T47D (cell line): ENCODE results near the gene ZNHIT6.

Source experiments
- DNase-seq, 2 experiments: peaks; one replicate each; pipeline versions ENCODE4 v3.0.0 to v3.0.0-alpha.2; 2011 to 2012; ENCODE audit warnings: low read depth in 1 of 2, low spot score in 1 of 2
- JUND ChIP-seq: IDR thresholded peaks from 2 replicates; pipeline ENCODE4 v1.6.1; 2012; ENCODE audit warnings: low read depth
- in situ Hi-C: cut with HindIII; loops from 2 replicates; pipeline ENCODE4 v1.10.0; 2016; ENCODE audit warnings: low sequenced_read_pairs, low pct_unique_long_range_greater_than_20kb

ZNHIT6 gene

GRCh38 chr1:85697895-85698294 is 10.3 kb downstream of the ZNHIT6 start:
- in situ Hi-C loops, result no loop called here
- no peak for TF ChIP-seq JUND
- DNase-seq, result no peak

GRCh38 chr1:85692730-85693314 is 15.4 kb downstream of the ZNHIT6 start:
- no peak for TF ChIP-seq JUND
- DNase-seq, result peak in 1 of 2 experiments; percentile 53
- in situ Hi-C loops, result no loop called here

GRCh38 chr1:85689775-85690404 is 18.3 kb downstream of the ZNHIT6 start:
- in situ Hi-C loops, result no loop called here
- no peak for TF ChIP-seq JUND
- DNase-seq, result no peak

GRCh38 chr1:85683292-85684025 is 24.8 kb downstream of the ZNHIT6 start:
- TF ChIP-seq JUND, result no peak
- in situ Hi-C loops, result no loop called here
- DNase-seq, result no peak

- no peak for TF ChIP-seq JUND
- DNase-seq, result no peak
- in situ Hi-C loops, result no loop called here
These were observed 27.1 kb downstream of the ZNHIT6 start for GRCh38 chr1:85681087-85681486.

GRCh38 chr1:85678193-85678592 is 30.0 kb downstream of the ZNHIT6 start:
- no peak for TF ChIP-seq JUND
- in situ Hi-C loops, result no loop called here
- no peak for DNase-seq

GRCh38 chr1:85677656-85678055 is 30.6 kb downstream of the ZNHIT6 start:
- in situ Hi-C loops, result no loop called here
- no peak for TF ChIP-seq JUND
- DNase-seq, result no peak

GRCh38 chr1:85672031-85672660 is 36.1 kb downstream of the ZNHIT6 start:
- in situ Hi-C loops, result no loop called here
- TF ChIP-seq JUND, result no peak
- no peak for DNase-seq

- no peak for TF ChIP-seq JUND
- no peak for DNase-seq
- in situ Hi-C loops, result no loop called here
These were observed 42.3 kb downstream of the ZNHIT6 start for GRCh38 chr1:85665932-85666331.

GRCh38 chr1:85663382-85663781 is 44.9 kb downstream of the ZNHIT6 start:
- in situ Hi-C loops, result no loop called here
- no peak for DNase-seq
- TF ChIP-seq JUND, result no peak

- DNase-seq, result no peak
- no peak for TF ChIP-seq JUND
- in situ Hi-C loops, result no loop called here
These were observed 46.5 kb downstream of the ZNHIT6 start for GRCh38 chr1:85661767-85662166.

GRCh38 chr1:85660541-85660940 is 47.7 kb downstream of the ZNHIT6 start:
- TF ChIP-seq JUND, result no peak
- in situ Hi-C loops, result no loop called here
- DNase-seq, result no peak

- in situ Hi-C loops, result no loop called here
- TF ChIP-seq JUND, result no peak
- no peak for DNase-seq
These were observed 49.1 kb downstream of the ZNHIT6 start for GRCh38 chr1:85659174-85659573.
